HG02642 (cell line): ENCODE data around the gene SIGLEC15.

Experiments used
- ATAC-seq: cut with Tn5 transposase; IDR thresholded peaks from one replicate; pipeline ENCODE4 v1.9.1; 2021; ENCODE audit warnings: mild to moderate bottlenecking; ENCODE audit not compliant: unreplicated experiment, poor library complexity

SIGLEC15 gene

DNA sequence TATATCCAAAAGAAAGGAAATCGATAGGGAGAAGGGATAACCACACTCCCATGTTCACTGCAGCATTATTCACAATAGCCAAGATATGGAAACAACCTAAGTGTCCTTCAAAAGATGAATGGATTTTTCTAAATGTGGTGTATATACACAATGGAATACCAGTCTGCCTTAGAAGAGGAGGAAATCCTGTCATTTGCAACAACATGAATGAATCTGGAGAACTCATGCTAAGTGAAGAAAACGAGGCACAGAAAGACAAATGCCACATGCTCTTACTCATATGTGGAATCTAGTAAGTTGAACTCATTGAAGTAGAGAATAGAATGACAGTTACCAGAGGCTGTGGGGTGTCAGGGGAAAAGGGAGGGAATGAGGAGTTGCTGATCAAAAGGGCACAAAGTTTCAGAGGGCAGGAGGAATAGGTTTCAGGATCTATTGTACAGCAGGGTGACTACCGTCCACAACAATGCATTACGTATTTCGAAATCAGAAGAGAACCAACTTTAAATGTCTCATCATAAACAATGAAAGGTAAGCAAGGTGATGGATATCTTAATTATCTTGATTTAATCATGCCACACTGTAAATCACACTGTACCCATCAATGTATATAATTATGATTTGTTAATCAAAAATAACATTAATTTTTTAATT is 46.1 kb downstream of the SIGLEC15 start:
- ATAC-seq: no peak

DNA sequence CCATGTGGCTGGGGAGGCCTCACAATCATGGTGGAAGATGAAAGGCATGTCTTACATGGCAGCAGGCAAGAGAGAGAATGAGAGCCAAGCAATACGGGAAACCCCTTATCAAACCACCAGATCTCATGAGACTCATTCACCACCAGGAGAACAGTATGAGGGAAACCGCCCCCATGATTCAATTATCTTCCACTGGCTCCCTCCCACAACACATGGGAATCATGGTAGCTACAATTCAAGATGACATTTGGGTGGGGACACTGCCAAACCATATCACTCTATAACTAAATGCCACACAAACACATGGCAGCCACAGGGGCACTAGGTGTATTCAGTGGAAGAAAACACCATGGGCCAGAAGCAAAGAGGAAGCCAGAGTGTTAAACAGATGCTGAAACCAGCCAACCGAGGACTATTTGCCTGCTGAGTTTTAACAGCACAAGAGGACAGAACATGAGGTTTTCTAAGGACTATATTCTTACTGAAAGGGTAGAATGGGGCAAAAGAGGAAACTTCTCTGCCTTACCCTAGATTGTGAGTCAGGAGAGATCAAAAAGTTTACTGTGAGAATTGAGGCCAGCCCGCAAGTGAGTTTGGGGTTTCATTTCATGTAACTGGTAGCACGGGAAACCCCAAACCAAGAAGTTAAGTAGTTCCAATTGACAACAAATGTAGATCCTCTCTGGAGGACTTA is 49.2 kb downstream of the SIGLEC15 start:
- ATAC-seq: peak; percentile 92

DNA sequence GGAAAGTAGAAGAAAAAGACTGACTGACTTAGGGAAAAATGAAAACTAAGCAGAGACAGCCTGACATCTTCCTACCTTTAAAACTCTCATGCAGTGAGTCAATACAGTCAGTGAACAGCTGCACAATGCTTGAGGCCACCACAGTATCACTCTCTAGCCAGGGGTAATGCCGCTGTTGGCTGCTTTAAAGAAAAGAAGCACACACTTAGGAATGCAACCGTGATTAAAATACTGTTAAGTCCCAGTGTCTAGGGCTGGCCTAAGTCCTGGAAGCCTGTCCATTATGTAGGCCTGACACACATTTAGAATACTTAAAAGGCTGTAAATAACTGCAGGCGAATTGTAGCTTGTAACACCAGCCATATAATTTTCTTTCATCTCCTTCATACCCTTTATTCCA is 50.7 kb downstream of the SIGLEC15 start:
- ATAC-seq: no peak

- ATAC-seq: no peak
These were observed 51.9 kb downstream of the SIGLEC15 start for GRCh38 chr18:45877403-45877802.

DNA sequence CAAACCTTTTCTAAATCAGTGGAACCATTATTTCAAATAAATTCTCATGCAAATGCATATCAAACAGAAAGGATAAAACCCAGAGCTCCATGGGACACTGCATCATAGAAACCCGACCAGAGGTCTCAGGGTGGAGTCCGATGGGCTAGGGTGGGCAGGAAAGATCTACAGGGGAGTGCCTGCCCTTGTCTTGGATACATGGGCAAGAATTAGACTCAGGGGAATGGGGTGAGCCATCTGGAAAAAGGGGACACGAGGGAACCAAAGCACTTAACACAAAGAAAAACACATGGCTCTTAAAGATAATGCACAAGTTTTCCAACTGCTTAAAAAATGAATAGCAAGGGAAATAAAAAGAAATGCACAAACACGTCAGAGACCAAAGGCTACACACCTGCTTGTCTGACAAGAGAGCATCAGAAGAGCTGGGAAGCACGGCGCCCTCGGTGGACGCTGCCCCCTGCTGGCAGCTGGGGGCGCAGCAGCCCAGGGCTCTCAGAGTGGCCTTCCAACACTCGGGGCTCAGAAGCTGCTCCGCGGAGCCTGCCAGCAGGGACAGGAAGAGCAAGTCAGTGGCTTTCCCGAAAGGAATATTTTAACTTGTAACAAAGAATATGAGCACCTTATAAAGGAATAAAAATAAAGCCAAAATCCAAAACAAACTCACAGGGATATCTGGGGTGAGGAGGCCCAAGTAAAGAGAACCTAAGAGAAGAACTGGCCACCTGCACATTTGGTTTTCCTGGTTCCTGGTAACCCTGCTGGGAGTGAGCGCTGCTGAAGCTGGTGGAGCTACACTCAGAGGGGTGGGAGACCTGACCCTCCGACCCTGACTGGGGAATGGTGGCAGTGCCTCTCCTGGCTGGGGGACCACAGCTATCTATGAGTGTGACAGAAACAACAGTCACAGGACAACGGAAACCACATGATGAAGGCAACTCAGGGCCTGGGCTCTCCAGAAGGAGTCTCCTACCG is 54.5 kb downstream of the SIGLEC15 start:
- ATAC-seq: peak; percentile 78

DNA sequence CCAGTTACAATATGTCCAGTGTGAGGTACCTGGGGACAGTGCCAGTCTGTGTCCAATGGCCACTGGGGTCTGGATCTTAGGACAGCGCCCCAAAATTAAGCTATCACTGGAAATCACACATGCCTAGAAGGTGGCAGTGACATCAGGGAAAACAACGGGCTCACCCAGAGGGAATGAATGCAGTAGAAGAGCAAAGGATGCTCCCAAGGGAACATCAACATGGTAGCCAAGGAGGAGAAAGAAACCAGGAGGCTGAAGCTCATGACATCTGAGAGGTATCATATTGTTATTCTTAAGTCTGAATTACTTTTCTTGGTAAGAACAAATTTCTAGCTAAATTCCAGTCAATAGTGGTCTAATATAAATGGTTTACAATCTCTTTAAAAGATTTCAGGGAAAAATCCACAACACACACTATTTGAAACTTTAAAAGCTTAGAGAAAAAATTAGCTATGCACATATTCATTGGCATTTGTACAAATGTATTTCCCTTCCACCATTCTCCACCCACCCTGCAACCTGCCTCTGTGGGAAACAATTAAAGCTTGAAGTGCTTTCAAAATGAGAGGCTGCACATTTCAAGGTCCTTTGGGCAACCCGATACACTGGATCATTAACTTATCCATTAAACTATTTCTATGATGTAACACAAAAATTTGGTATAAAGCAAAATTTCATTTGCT is 55.5 kb downstream of the SIGLEC15 start:
- ATAC-seq: no peak

GRCh38 chr18:45887585-45887984 is 62.1 kb downstream of the SIGLEC15 start:
- no peak for ATAC-seq

GRCh38 chr18:45889419-45890064 is 64.1 kb downstream of the SIGLEC15 start:
- no peak for ATAC-seq

GRCh38 chr18:45890606-45891005 is 65.1 kb downstream of the SIGLEC15 start:
- ATAC-seq: no peak

- no peak for ATAC-seq
These were observed 66.3 kb downstream of the SIGLEC15 start for GRCh38 chr18:45891806-45892205.
